KMS-11 (cell line): ENCODE results near the gene CNTNAP5.

ENCODE experiments used
- H2AFZ ChIP-seq: fragments of 200-600 bp; sonication (generic); 2 replicates; pipeline ENCODE4 v1.6.1; 2016; ENCODE audit warnings: antibody characterized with exemption, mixed run types, low read depth
- H3K27ac ChIP-seq: fragments of 200-600 bp; sonication (generic); 2 replicates; pipeline ENCODE4 v1.6.1; 2016; ENCODE audit warnings: mild to moderate bottlenecking, mixed run types
- H3K27me3 ChIP-seq: fragments of 200-600 bp; sonication (generic); 2 replicates; pipeline ENCODE4 v1.6.1; 2017; ENCODE audit warnings: mild to moderate bottlenecking, low read depth, mixed run types, moderate library complexity; ENCODE audit not compliant: insufficient read depth
- H3K36me3 ChIP-seq: fragments of 200-600 bp; sonication (generic); 2 replicates; pipeline ENCODE4 v1.6.1; 2017; ENCODE audit warnings: mild to moderate bottlenecking, mixed run types; ENCODE audit not compliant: insufficient read depth
- H3K4me1 ChIP-seq: fragments of 200-600 bp; sonication (generic); 2 replicates; pipeline ENCODE4 v1.6.1; 2016; ENCODE audit warnings: mild to moderate bottlenecking, low read depth, mixed run types; ENCODE audit not compliant: poor library complexity, severe bottlenecking
- H3K4me2 ChIP-seq: fragments of 200-600 bp; sonication (generic); 2 replicates; pipeline ENCODE4 v1.7.0; 2016; ENCODE audit warnings: mild to moderate bottlenecking, mixed run types
- H3K4me3 ChIP-seq: fragments of 200-600 bp; sonication (generic); IDR thresholded peaks from 2 replicates; pipeline ENCODE4 v1.6.1; 2017; ENCODE audit warnings: low read depth, low read length, mixed read lengths; ENCODE audit not compliant: insufficient read depth
- H3K79me2 ChIP-seq: fragments of 200-600 bp; sonication (generic); 2 replicates; pipeline ENCODE4 v1.6.1; 2016; ENCODE audit warnings: low read depth, mixed run types; ENCODE audit not compliant: insufficient read depth
- H3K9ac ChIP-seq: fragments of 200-600 bp; sonication (generic); 2 replicates; pipeline ENCODE4 v1.6.1; 2016; ENCODE audit warnings: mild to moderate bottlenecking, mixed run types
- H4K20me1 ChIP-seq: fragments of 200-600 bp; sonication (generic); 2 replicates; pipeline ENCODE4 v1.6.1; 2016; ENCODE audit warnings: mild to moderate bottlenecking, mixed run types; ENCODE audit not compliant: insufficient read depth
- CTCF ChIP-seq: fragments of 200-600 bp; sonication (generic); conservative IDR thresholded peaks from 2 replicates; pipeline ENCODE4 v1.6.1; 2017; ENCODE audit warnings: low read depth, mild to moderate bottlenecking, antibody characterized with exemption, low read length, moderate library complexity, mixed read lengths

CNTNAP5 gene

GRCh38 chr2:124692707-124693106 lies 667.6 kb downstream of the CNTNAP5 start:
- no peak overlapping the region for H3K4me2 ChIP-seq
- H3K4me1 ChIP-seq, result no peaks in the 10 kb centered on the region
- no peak overlapping the region for H3K27ac ChIP-seq
- no peaks in the 10 kb centered on the region for H4K20me1 ChIP-seq
- no peaks in the 10 kb centered on the region for H3K27me3 ChIP-seq
- H3K36me3 ChIP-seq, result no peaks in the 10 kb centered on the region
- no peak overlapping the region for H3K9ac ChIP-seq
- no peak overlapping the region for H2AFZ ChIP-seq
- no peaks in the 10 kb centered on the region for H3K79me2 ChIP-seq
- TF ChIP-seq CTCF, result no peak
- H3K4me3 ChIP-seq, result no peak overlapping the region

GRCh38 chr2:124693156-124693555 lies 668.1 kb downstream of the CNTNAP5 start:
- H3K4me3 ChIP-seq, result no peak overlapping the region
- TF ChIP-seq CTCF, result no peak
- no peak overlapping the region for H2AFZ ChIP-seq

DNA sequence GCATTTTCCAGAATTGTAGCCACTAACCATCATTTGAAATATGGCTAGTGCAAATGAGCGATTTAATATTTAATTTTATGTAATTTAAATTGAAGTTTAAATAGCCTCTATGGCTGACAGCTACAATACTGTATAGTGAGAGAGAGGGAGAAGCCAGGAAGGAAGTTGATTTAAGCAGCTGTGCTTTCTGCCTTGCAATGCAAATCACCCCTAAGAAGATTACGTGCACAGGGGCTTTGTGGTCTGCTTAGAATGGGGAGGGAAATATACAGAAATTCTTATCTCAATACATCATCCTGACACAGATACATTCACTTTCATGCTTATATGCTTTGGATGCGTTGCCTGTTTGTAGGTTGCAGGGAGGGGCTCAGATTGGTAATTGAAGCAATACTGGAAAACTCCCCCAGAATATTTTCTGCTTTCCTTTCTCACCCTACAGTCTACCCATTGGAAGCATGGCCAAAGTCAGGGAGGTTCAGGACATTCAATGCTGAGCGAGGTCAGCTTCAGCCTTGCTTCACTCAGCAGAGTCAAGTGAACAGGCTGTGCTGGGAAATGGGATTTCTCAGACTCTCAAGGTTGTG lies 674.0 kb downstream of the CNTNAP5 start:
- Histone ChIP-seq H3K4me2 (no peak overlapping the region), H3K4me1 (no peaks in the 10 kb centered on the region), H2AFZ (no peak overlapping the region), H3K79me2 (no peaks in the 10 kb centered on the region), H3K4me3 (no peak overlapping the region), H4K20me1 (no peaks in the 10 kb centered on the region), H3K27ac (no peak overlapping the region), H3K9ac (no peak overlapping the region), H3K36me3 (no peaks in the 10 kb centered on the region), H3K27me3 (no peaks in the 10 kb centered on the region)
- TF ChIP-seq CTCF, result no peak

More at GRCh38 chr2:124693156-124693555, 668.1 kb downstream of the CNTNAP5 start:
- Histone ChIP-seq H3K27ac (no peak overlapping the region), H4K20me1 (no peaks in the 10 kb centered on the region), H3K27me3 (no peaks in the 10 kb centered on the region), H3K4me2 (no peak overlapping the region), H3K79me2 (no peaks in the 10 kb centered on the region), H3K4me1 (no peaks in the 10 kb centered on the region), H3K9ac (no peak overlapping the region), H3K36me3 (no peaks in the 10 kb centered on the region)

GRCh38 chr2:124702777-124703176 lies 677.7 kb downstream of the CNTNAP5 start:
- H3K4me3 ChIP-seq, result no peak overlapping the region
- no peaks in the 10 kb centered on the region for H3K4me1 ChIP-seq
- H4K20me1 ChIP-seq, result no peaks in the 10 kb centered on the region
- H3K9ac ChIP-seq, result no peak overlapping the region
- H3K79me2 ChIP-seq, result no peaks in the 10 kb centered on the region
- H3K4me2 ChIP-seq, result no peak overlapping the region
- H3K27ac ChIP-seq, result no peak overlapping the region
- H3K27me3 ChIP-seq, result no peaks in the 10 kb centered on the region
- H3K36me3 ChIP-seq, result no peaks in the 10 kb centered on the region
- H2AFZ ChIP-seq, result no peak overlapping the region
- TF ChIP-seq CTCF, result no peak
